GM18508 (cell line): ENCODE results near the gene STOML1.
"Not testable (repeated sequence)": the region's sequence is repeated elsewhere in the genome, so short reads cannot be mapped to it uniquely, and the experiment has no call there.

Source experiments
- ATAC-seq: cut with Tn5 transposase; IDR thresholded peaks from one replicate; pipeline ENCODE4 v1.9.1; 2021; ENCODE audit warnings: moderate number of reproducible peaks; ENCODE audit not compliant: insufficient read depth, unreplicated experiment

Gene STOML1

DNA sequence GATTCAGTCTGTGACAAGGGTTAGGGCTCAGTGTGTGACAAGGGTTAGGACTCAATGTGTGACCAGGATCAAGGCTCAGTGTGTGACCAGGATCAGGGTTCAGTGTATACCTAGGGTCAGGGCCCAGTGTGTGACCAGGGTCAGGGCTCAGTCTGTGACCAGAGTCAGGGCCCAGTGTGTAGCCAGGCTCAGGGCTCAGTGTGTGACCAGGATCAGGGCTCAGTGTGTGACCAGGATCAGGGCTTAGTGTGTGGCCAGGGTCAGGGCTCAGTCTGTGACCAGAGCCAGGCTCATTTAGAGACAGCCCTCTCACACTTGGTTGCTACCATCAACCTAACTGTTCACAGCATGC lies 41.6 kb downstream of the STOML1 start:
- ATAC-seq: no peak

DNA sequence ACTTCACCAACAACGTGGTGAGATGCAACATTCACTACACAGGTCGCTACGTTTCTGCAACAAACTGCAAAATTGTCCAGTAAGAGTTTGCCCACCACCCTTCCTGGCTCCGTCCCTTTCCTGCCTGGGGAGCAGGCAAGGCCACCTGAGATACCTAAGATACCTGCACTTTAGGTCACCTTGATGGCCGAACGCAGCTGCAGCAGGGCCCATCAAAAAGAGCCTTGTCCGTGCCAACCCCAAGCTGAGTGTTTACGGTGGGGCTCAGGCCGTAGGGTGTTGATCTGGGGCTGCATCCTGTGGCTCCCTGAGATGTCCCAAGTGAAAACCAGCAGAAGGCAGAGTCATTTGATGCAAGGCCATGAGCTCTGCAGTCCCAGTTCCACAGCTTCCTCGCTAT lies 42.6 kb downstream of the STOML1 start:
- no peak for ATAC-seq

DNA sequence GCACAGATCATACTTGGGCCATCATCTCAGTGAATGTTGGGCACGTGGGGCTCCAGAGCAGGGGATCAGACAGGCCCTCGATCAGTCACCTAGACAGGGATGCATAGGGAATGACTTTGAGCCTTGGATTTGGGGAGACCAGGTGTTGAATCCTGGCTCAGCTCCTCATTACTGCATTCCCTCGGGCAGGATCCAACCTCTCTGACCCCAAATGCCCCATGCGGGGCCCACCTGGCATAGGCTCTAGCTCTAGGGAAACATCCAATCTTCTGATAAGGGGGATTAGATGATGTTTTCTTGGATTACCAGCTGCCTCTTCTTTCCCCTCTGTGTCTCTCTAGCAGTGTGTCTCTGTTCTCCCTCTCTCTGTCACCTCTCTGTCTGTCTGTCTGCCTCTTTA lies 43.1 kb downstream of the STOML1 start:
- ATAC-seq: no peak

DNA sequence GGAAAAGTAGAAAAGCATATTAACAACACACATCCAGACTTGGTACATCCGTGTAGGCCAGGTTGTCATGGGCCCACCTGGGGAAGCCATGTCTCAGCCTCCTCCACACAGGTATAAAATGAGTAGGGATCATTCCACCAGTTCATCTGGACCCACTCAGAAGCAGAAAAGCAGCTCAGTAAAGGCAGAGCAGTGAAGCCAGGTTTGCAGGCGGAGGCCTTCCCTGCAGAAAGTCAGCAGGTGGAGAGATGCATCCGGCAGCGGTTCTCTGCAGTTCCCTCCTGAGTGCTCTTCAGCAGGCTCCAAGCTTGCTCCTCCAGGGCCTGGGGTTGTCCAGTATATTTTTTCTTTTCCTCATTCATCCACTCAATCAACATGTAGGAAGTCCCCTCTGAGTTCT lies 43.7 kb downstream of the STOML1 start:
- ATAC-seq: no peak

DNA sequence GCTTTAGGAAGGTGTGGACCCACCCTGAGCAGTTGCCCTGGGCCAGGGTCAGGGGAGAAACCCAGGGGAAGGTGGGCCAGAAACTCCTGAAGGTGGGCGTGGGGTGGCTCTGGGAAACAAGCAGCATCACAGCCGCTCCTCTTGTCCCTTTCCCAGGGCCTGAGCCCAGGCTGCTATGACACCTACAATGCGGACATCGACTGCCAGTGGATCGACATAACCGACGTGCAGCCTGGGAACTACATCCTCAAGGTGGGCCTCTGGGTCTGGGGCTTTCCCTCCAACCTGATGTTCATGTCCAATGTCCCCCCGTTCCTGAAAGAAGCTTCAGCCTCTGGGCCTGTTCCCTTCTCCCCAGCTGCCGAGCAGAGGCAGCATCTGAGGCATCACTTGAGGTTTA lies 44.4 kb downstream of the STOML1 start:
- no peak for ATAC-seq

DNA sequence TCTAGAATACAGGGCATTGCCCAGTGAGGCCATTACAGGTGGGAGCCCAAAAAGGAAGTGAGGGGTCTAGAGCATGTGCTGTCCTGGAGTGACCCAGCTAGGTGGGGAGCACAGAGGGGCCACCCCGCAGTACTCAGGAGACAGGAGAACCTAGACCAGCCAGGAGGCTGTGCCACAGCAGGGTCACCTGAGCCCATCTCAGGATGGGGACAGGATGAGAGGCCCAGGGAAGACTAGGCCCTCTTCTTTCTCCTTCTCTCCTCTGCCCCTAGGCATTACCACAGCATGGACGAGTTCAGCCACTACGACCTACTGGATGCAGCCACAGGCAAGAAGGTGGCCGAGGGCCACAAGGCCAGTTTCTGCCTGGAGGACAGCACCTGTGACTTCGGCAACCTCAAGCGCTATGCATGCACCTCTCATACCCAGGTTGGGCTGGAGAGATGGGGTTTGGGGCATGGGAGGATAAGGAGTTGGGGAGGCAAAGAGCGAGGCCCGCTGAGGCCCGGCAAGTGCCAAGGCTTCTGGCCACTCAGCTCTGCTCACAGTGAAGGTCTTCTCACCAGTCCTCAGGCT lies 45.2 kb downstream of the STOML1 start:
- no peak for ATAC-seq

DNA sequence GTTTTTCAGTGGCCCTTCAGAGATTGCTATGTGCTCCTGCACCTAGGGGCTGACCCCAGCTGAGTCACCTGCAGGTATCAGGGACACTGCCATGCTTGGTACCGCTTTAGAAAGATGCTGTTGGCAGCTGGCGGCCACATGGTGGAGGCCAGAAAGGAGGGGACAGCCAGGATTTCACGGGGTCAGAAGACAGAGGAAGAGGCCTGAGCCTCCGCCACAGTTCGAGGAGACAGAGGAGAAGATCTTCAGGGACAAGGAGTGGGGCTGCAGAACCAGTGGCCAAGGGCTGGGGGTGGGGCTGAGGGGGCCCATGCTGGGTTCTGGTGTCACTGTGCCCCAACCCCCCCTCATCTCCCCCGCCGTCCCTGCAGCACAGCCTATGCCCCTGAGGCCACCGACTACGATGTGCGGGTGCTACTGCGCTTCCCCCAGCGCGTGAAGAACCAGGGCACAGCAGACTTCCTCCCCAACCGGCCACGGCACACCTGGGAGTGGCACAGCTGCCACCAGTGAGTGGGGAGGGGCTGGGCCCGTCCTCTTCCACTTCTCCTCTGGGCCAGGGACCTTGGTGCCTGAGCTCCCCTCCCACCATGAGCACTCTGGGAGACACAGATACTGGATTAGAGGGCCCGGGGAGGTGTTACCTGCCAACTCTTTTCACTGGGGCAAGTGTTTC lies 45.9 kb downstream of the STOML1 start:
- ATAC-seq: no peak

DNA sequence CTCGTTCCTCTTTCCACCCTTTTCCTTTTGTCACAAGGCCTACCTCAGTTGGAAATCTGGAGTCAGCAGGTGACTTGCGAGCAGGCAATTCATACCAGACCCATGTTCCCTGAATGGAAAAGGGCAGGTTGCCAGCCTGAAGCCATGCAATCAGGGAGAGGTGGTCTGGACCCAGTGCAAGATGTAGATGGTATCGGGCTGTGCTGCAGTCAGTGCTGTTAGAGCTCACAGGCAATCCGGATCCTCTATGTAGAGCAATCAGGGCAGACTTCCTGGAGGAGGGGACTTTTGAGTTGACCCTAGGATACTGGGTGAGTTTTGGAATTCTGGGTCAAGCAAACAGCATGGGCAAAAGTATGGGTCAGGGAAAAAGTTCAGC lies 47.0 kb downstream of the STOML1 start:
- ATAC-seq: no peak

DNA sequence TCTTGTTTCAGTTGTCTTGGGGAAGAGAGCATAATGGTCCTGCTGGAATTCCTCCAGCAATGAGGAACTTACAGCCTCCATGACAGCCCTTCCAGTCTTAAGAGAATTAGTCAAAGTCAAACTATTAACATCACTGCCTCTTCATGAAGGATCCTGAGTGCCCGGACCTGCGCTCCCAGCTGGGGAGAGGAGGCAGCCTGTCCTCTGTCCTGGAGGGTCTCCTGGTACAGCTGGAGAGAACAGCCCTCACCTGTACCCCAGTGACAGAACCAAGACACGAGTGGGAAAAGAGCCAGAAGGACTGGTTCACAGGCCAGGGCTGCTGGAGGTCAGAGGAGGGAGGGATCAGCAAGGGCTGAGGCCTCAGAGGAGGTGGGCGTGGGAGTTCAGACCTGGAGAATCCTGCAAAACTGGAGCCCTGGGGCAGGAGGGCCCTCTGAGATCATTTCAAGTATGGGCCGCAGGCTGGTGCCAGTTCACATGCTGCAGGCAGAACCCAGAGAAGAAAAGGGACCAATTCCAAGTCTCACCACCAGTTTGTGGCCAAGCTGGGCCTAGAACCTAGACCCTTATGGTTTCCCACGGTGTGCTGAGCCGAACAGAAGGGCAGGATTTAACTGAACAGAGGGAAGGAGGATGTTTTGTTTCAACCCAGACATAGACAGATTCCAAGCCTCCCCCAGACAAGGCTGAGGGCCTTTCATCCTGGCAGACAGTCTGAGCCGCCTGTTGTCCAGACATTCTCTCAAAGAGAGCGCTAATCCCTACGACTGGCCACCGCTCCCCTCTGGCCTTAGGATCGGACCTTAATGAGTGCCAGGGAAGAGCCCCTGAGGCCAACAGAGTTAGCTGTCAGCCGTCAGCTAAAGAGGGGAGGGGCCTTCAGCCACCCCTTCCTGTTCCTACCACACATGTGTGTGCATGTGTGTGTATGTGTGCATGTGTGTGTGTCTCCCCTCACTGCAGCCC lies 47.6 kb downstream of the STOML1 start:
- no peak for ATAC-seq

DNA sequence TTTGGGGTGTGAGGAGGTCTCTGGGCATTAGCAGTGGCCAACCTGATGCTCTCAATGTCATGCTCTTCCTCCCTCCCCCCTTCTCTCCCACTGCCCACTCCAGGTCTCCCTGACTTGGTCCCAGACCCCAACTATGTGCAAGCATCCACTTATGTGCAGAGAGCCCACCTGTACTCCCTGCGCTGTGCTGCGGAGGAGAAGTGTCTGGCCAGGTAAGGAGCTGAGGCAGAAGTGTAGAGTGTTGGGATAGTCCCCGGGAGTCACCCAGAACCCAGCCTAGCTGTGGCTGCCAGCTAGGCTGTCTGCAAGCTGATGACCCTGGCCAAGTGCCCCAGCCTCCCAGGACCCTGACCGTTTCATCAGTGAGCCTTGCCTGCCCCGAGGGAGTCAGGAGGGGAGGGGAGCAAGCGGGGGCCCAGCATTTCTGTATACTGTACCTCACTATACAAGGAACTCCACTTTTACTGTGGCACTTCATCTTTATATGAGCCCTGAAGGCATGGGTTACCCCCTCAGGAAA lies 49.3 kb downstream of the STOML1 start:
- ATAC-seq: no peak

DNA sequence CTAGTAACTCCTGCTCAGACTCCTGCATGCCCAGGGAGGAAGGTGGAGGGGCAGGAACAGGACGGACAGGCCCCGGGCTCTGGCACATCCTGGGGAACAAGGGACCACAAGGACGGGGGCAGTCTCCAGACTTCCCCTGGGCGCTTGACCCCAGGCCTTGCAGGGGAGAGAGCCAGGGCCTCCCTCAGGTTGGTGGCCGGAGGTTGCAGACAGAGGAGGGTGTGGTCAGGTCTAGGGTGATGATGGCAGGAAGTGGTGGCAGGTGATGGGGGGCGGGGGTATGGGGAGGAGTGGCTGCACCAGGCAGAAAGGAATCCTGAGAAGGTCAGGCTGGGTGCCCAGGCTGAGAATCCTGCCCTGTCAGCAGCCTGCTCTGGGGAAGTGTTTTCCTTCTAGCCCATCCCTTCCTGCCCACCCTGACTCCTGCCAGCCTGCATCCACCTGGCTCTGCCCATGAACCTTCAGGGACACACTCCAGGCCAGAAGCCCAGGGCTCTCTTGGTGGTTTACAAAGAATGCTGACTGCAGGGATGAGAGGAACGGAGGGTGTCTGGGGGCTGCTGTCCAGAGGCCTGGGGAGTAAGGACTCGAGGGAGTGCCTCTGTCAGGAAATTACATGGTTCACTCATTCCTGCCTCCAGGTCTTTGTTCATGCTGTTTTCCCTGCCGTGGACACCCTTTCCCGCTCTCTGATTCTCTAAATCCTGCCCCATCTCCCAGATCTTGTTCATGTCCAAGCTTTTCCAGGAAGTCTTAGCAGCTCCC lies 50.0 kb downstream of the STOML1 start:
- no peak for ATAC-seq

DNA sequence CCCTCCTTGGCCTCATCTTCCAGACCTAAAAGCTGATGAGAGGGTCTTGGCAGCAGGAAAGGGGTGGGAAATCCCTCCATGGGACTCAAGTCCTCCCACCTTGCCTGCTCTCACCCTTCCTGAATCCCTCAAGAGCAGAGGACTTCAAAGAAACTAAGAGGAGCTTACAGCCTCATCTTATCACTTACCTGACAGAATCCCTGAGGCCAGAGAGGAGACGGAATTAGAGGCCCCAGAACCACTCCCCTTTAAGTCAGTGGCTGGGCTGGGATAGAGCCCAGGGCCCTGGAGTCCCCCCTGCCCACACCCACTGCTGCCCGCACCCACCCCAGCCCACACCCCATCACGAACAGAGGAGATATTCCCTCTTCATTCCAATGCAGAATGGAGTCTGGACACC lies 50.6 kb downstream of the STOML1 start:
- ATAC-seq: no peak

DNA sequence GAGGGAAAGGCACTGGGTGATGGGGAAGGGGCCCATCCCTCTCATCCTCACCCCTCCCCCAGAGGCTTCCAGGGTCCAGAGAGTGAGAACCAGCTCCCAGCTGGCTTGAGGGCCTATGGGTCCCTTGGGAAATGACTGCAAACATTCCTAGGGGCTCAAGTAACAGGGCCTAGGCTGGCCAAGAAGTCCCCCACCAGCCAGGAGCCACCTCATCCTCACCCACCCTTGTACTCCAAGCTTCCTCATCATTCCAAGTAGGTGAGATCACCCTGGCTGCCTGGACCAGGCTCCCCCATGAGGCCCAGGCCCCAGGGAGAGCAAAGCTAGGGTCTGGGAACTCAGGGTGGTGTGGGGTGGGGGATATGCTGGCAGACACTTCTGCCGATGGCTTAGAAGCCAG lies 51.1 kb downstream of the STOML1 start:
- ATAC-seq: no peak

DNA sequence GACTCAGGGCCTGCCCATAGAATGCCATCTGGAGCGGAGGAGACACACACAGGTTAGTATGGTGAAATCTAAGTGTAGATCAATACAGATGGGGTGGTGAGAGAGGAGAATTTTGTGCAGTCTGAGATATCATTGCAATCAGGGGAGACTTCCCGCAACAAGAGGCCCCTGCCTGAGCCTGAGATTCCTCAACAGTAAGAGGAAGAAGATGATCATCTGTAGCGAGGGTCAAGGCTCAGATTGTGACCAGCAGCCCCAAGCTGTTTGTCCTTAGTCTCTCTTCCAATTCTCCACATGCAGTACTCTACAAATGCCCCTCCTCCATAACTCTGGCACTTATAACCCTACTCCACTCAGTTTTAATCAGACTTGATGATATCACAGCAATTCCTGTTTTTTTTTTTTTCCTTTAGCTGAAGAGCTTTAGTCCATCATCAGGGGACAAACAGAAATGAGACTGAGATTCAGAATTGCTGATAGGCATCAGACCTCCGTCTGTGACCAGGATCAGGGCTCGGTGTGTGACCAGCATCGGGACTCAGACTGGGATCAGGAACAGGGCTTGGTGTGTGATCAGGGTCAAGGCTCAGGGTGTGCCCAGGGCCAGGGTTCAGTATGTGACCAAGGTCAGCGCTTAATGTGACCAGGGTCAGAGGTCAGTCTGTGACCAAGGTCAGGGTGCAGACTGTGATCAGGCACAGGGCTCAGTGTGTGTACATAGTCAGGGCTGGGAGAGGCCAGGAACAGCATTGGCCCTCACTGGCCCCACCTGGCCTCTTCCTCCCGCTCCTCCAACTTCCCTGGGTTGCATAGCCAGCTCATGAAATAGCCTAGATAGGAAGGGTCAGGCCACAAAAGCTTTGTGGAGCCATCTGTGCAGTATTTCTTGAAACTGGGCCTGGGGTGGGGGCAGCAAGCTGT lies 51.8 kb downstream of the STOML1 start:
- ATAC-seq: no peak

DNA sequence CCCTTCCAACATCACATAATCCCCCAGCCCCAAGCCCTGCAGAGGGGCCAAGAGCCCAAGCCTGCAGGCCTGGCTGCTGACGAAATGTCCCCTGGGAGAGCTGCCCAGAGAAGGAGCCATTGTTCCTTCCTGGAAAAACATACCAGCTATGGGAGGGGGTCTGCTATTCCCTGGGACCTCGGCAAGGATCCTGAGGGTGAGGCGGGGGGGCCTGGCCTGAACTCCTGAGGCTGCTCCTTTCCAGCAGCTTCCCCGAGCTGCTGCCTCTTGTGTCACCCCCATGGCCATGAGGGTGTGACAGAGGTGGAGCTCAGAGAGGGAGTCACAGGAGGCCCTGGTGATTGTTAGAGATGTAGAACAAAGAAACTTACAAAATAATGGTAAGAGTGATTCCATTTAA lies 53.0 kb downstream of the STOML1 start:
- no peak for ATAC-seq

DNA sequence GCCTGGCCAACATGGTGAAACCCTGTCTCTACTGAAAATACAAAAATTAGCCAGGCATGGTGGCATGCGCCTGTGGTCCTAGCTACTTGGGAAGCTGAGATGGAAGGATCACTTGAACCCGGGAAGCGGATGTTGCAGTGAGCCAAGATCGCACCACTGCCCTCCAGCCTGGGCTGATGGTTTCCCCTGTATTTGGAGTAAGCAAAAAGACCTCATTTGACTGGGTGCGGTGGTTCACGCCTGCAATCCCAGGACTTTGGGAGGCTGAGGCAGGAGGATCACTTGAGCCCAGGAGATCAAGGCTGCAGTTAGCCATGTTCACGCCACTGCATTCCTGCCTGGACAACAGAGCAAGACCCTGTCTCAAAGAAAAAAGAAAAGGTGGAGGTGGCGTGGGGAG lies 53.6 kb downstream of the STOML1 start:
- ATAC-seq: not testable (repeated sequence)

DNA sequence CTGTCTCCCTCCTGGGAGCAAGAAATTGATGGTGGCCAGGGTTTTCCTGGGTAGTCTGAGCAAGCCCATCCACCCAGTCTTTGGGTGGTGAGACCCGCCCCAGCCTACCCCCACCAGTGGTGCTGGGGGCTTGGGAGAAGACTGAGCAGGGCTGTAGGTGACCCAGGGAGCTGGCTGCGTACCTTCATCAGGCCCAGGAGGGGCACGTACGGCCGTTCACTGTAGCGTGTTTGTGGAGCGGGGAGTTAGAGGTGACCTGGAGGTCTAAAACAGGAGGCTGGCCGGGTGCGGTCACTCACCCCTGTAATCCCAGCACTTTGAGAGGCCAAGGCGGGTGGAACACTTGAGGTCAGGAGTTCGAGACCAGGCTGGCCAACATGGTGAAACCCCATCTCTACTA lies 54.4 kb downstream of the STOML1 start:
- no peak for ATAC-seq

DNA sequence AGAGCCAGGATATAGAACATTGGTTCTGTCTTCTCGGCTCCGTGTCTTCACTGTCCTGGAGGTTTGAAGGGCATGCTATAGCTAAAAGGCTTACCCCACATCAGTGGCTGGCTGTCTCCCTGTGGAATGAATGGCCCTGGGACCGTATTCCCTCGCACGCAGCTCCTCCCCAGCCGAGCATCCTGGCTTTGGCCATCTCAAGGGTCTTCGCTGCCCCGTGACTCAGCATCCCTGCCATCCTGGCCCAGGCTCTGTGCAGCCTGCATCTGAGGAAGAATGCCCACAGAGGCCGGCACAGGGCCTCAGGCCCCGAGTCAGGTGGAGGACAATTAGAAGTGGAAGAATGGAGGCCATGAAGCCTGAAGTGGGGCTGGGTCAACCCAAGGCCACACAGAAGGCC lies 54.8 kb downstream of the STOML1 start:
- ATAC-seq: no peak

DNA sequence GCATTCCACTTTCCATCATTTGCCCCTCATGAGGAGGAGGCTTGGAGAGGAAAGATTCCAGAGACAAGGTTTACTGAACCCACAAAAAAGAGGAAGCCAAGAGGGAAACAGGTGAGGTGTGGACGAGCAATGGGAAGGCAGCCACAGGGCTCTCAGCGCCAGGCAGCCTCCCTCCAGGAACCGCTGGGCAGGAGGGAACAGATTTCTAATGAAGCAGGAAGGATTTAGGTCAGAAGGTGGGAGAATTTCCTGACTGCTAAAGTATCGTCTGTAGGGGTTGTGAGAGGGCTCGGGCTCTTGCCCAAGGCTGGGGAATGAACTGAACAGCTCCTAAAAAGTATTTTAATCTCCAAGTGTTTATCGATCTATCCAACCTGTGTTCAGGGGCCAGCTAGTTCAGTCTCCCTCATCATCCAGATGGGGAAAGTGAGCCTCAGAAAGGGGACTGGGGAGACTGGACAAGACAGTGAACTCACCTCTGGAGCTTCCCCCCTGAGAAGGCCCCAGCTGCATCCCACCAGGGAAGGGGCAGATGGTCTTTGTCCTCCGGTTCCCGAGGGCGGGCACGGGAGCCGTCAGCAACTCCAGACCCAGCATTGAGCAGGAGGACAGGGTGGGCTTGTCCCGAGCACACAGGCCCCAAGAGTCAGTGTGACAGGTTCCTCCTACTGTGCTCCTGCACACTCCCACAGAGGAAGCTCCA lies 55.4 kb downstream of the STOML1 start:
- no peak for ATAC-seq
